MM.1S (cell line): ENCODE results near the gene PTK7.

Source experiments
- CTCF ChIP-seq: fragments of 300-600 bp; sonication (generic); IDR thresholded peaks from 2 replicates; pipeline ENCODE4 v1.5.1; 2016; ENCODE audit warnings: antibody characterized with exemption, low read length, mixed read lengths
- EZH2phosphoT487 ChIP-seq: fragments of 300-600 bp; sonication (generic); IDR thresholded peaks from 2 replicates; pipeline ENCODE4 v1.6.1; 2018; ENCODE audit warnings: antibody characterized with exemption, low read length

GRCh38 chr6:43199912-43200311 lies 123.8 kb downstream of the PTK7 start:
- TF ChIP-seq CTCF: no peak
- no peak for TF ChIP-seq EZH2phosphoT487
